AG08396 (cell line): Measurements from ENCODE around the gene DOCK11.
"Not testable (repeated sequence)": the region's sequence is repeated elsewhere in the genome, so short reads cannot be mapped to it uniquely, and the experiment has no call there.

Experiments used
- DNase-seq: peaks from one replicate; pipeline ENCODE4 v3.0.0; 2012; ENCODE audit warnings: low spot score, mixed read lengths

DOCK11 gene

GRCh38 chrX:118495061-118495921 is at the start of gene DOCK11:
DOCK11 (plus strand) TSS chrX:118495815; CDS start chrX:118495972, 157 bp downstream.
- peak; percentile 73 for DNase-seq

DNA sequence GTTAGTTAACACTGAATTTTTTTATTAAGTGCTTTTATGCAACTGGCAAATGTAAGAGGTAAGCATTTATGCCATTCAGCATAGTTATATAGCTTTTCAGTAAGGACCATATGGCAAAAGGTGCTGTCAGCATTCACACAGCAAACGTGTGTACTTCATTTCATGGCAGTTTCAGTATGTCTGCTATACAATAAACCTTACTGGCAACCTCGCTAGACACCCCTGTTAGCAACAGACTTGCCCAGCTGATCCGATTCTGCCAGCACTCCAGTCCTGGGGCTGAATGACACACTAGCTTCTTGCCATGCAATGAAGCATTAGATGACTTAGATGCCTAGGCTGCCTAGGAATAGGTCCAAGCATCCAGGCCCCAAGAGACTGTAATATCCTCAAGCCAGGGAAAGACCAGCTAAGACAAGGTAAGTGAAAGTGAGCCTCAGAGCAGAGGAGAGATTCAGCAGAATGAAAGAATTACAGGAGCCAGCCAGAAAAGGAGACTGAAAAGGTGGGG is 47.3 kb upstream of the DOCK11 start:
- no peak for DNase-seq

DNA sequence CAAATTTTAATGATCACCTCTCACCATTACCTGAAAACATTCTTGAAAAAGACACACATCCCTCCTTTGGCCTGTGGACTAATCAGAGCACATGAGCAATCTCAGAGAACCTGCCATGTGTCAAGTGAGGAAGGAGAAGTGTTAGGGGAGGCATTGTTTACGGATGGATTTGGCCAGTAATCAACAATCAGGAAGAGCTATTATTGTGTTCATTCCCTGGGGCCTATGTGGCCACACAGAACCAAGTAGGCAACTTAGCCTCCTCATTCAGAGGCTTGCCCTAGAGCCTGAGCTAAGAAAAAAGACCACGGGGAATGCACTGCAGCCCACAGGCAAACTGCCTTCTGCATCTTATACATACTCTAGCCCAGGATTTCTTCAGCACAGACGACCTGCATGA is 40.6 kb upstream of the DOCK11 start:
- DNase-seq: no peak

- peak; percentile 18 for DNase-seq
Observed at GRCh38 chrX:118459494-118459893, 36.1 kb upstream of the DOCK11 start.

GRCh38 chrX:118464501-118464900 is 31.1 kb upstream of the DOCK11 start:
- DNase-seq: no peak

GRCh38 chrX:118468122-118468521 is 27.5 kb upstream of the DOCK11 start:
- DNase-seq: no peak

- DNase-seq: not testable (repeated sequence)
Observed at GRCh38 chrX:118470721-118471347, 24.8 kb upstream of the DOCK11 start.

DNA sequence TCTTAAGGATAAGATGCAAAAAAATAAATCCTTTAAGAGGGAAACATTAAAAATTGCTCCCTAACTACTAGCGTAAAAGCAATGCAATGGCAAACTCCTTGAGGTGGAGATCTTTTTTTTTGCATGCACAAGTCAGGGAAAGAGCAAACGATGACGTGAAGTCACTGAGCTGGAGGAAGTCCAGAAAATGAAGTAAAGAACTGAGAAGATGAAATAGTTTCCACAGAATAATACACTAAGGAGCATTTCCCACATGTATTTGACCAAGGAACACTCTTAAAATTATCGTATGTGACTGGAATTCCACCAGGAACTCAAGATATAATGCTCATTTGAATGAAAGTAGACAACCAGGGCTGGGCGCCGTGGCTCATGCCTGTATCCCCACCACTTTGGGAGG is 21.0 kb upstream of the DOCK11 start:
- no peak for DNase-seq

- no peak for DNase-seq
Observed at GRCh38 chrX:118475903-118476302, 19.7 kb upstream of the DOCK11 start.

DNA sequence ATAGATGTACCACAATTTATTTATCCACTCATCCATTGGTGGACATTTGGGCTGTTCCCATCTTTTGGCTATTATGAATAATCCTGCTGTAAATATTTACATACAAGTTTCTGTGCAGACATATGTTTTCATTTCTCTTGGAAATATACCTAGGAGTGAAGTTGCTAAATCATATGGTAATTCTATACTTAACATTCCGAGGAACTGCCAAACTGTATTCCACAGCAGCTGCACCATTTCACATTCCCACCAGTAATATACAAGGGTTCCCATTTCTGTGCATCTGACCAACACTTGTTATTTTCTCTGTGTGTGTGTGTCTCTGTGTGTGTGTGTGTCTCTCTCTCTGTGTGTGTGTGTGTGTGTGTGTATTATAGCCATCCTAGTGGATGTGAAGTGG is 15.4 kb upstream of the DOCK11 start:
- no peak for DNase-seq

GRCh38 chrX:118482384-118482783 is 13.2 kb upstream of the DOCK11 start:
- DNase-seq: not testable (repeated sequence)

GRCh38 chrX:118484216-118484903 is 11.3 kb upstream of the DOCK11 start:
- DNase-seq: no peak

DNA sequence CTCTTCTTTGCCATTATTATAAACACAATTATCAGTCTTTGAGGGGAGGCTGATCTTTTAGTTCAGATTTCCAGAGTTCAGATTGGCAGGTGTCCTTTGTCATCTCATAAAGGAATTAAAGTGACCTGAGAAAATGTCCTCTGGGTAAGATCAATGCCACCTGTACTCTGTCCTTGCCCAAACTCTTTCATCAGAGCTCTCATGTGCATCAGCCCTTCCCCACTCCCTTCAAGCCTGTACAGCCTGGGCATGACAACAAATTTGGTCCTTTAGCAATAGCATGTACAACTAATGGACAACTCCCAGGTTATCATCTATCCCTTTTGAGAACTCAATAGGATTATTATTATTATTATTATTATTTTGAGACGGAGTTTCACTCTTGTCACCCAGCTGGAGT is 8.9 kb upstream of the DOCK11 start:
- not testable (repeated sequence) for DNase-seq

DNA sequence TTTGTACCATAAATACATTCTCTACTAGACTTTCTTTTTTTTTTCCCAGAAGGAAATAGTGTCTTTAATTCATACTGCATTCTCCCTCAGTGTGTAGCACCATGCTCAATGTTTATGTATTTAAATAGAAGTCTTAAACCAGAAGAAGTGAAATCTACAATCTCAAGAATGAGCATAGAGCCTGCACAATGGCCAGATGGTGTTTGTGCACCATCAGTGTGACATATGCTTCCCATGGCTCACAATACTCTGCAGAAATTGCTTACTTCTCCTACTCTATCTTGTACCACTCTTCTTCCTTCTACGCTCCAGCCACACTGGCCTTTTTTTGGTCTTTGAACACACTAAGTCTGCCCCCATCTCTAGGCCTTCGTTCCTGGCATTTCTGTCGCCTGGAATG is 2.6 kb upstream of the DOCK11 start:
- no peak for DNase-seq

DNA sequence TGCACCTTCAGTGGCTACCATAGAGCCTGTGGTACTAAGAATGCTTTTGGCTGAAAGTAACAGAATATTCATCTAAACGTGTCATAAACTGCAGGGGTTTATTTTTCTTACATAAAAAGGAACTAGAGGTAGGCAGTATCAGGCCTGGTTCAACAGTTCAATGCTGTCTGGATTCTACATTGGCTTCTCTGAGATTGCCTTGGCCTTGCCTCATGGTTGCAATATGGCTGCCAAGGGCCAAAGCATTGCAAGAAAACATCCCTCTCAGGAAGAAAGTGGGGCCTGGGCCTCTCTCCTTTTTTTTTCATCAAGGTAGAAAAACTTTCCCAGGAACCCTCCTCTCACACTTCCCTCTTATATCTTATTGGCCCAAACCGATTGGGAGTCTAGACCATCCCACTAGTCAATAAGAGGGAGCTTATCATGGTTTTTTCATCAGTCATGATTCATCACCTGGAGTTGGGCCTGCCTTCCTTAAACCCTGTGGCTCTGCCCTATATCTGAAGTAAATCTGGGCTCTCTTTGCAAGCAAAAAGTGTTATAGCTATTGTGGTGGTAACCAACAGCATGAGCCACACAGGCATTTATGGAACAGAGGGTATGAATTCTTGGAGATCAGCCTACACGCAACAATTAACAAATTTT is 1.8 kb upstream of the DOCK11 start:
- DNase-seq: no peak

GRCh38 chrX:118495958-118496762 is 545 bp downstream of the DOCK11 start:
- no peak for DNase-seq

GRCh38 chrX:118496763-118497079 is 1.1 kb downstream of the DOCK11 start:
- no peak for DNase-seq

DNA sequence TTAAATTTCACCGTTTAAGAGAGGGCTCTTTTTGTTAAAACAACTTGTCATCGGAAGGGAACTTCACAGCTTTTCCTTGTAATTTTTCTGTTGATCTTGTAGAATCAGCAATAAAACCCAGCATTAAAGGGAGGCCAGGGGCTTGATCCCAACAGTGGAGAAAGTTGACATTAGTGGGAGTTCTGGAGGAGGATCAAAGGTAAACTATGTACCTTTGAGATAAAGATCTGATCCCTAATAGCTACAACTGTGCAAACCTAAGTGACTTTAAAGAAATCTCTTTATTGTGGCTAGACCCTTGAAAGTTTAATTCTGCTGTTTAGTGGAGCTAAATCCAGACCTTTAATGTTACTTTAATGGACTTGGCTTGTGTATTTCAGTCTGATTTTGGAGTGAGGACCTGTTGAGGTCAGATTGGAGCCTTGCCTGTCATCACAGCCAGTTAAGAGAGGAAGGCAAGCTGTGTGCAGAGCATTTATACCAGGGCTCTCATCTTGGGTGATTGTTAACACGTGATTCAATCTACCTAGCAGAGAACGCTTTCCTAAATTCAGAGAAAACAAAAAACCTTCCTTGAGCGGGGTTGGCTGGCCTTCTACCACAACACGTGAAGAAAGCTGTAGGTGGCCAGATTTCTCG is 1.7 kb downstream of the DOCK11 start:
- no peak for DNase-seq

GRCh38 chrX:118498351-118498750 is 2.7 kb downstream of the DOCK11 start:
- DNase-seq: no peak

DNA sequence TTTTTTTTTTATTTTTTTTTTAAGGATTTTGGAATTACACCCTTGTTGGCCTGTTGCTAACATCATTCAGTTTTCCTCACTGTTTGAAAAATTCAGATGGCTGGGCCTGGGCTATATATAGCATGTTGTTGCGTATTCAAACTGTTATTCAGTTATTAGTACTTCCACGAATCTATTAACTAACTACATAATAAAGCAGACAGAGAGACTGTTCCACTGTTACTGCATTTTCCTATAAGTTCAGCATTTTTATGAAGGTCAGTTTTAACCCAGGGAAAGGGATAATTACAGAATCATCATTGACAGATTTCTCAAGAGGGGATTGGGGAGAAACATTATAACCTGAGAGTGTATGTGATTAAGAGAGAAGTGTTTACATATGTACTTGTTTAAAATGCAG is 3.1 kb downstream of the DOCK11 start:
- no peak for DNase-seq

DNA sequence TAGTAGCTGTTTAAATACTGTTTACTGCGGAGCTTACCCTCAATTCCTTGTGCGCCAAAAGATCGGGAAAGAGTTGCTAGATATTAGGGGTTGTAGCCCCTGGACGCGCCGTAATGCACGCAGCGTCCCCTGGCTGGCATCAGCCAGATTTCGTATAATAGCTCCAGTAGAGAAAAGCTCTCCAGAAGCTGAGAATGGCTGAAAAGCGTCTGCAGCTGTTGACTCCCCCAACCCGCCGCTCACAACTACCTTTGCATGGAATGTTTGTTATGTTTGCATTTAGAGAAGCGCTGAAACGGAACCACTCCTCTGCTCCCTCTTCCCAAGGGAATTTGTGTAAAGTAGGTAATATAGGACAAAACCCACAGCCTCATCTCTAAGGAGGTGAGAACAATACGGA is 3.7 kb downstream of the DOCK11 start:
- DNase-seq: no peak
